Tibial nerve (tissue), 4 donors: ENCODE results near the gene NRL.

Experiments used
- EP300 ChIP-seq, 2 donors: sonication (generic); formaldehyde crosslinking; IDR thresholded peaks; one replicate each; pipeline ENCODE4 v1.6.1; 2017; ENCODE audit warnings: antibody characterized with exemption in 2 of 2, mild to moderate bottlenecking in 1 of 2
- POLR2A ChIP-seq, 2 donors: fragments of 450-650 bp; IDR thresholded peaks; one replicate each; pipeline ENCODE4 v1.6.1; 2017; ENCODE audit warnings: antibody characterized with exemption in 2 of 2, mild to moderate bottlenecking in 2 of 2, moderate library complexity in 2 of 2
- TF ChIP-seq, protein P1 (sequence below), 5 experiments: fragments of 200-600 bp in 3 of 5; fragments of 450-650 bp in 2 of 5; sonication (generic) in 3 of 5; IDR thresholded peaks; one replicate each; pipeline ENCODE4 v1.5.1; 2016 to 2019; ENCODE audit warnings: antibody characterized with exemption in 5 of 5, mild to moderate bottlenecking in 3 of 5, moderate library complexity in 2 of 5

DNA sequence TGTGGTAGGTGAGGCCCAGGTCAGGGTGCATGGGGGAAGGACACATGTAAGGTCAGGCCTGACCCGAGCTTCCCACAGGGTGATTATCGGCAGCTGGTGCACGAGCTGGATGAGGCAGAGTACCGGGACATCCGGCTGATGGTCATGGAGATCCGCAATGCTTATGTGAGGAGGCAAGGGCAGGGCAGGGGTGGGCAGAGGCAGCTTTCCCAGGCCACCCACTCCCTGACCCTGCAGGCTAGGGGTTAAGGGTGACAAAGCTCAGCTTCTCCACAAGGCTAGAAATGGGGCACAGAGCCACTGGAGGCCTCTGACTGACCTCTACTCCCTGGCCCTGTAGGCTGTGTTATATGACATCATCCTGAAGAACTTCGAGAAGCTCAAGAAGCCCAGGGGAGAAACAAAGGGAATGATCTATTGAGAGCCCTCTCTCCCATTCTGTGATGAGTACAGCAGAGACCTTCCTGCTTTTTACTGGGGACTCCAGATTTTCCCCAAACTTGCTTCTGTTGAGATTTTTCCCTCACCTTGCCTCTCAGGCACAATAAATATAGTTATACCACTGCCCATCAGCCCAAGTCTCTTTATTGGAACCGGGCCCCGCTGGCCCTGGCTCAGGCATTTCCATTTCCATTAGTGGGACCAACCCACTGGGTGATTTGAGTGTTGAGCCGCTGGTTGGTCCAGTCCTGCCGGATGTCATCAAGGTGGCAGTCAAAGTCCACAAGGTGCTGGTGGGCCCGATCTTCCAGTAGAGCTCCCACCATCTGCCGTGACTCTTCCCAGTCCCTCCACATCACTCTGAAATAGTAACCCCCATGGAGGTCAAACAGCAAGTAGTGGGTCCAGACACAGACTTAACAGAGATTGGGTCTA is 23.9 kb upstream of the NRL start:
- no peak for TF ChIP-seq EP300 (IDR thresholded peaks at IDR 0.05)
- no peak for TF ChIP-seq POLR2A (IDR thresholded peaks at IDR 0.05)
- TF ChIP-seq, protein P1, sequence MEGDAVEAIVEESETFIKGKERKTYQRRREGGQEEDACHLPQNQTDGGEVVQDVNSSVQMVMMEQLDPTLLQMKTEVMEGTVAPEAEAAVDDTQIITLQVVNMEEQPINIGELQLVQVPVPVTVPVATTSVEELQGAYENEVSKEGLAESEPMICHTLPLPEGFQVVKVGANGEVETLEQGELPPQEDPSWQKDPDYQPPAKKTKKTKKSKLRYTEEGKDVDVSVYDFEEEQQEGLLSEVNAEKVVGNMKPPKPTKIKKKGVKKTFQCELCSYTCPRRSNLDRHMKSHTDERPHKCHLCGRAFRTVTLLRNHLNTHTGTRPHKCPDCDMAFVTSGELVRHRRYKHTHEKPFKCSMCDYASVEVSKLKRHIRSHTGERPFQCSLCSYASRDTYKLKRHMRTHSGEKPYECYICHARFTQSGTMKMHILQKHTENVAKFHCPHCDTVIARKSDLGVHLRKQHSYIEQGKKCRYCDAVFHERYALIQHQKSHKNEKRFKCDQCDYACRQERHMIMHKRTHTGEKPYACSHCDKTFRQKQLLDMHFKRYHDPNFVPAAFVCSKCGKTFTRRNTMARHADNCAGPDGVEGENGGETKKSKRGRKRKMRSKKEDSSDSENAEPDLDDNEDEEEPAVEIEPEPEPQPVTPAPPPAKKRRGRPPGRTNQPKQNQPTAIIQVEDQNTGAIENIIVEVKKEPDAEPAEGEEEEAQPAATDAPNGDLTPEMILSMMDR (IDR thresholded peaks at IDR 0.05): no peak
